NCI-H1048 (cell line): ENCODE data around the gene PRKCE.

Experiments used
- DNase-seq: peaks from one replicate; lab custom pipeline; 2025; lab: John Stamatoyannopoulos, UW

The PRKCE gene

GRCh38 chr2:45755585-45756335 is 104.3 kb downstream of the PRKCE start:
- no peak for DNase-seq

GRCh38 chr2:45758018-45758417 is 106.5 kb downstream of the PRKCE start:
- no peak for DNase-seq

- no peak for DNase-seq
These were observed 107.9 kb downstream of the PRKCE start for GRCh38 chr2:45759310-45759851.

GRCh38 chr2:45761635-45762034 is 110.2 kb downstream of the PRKCE start:
- no peak for DNase-seq

- DNase-seq, result no peak
These were observed 111.8 kb downstream of the PRKCE start for GRCh38 chr2:45763255-45763654.

- no peak for DNase-seq
These were observed 112.3 kb downstream of the PRKCE start for GRCh38 chr2:45763797-45764196.

GRCh38 chr2:45765007-45765727 is 113.7 kb downstream of the PRKCE start:
- no peak for DNase-seq

GRCh38 chr2:45765728-45766254 is 114.3 kb downstream of the PRKCE start:
- no peak for DNase-seq

GRCh38 chr2:45768208-45768607 is 116.7 kb downstream of the PRKCE start:
- no peak for DNase-seq

- DNase-seq, result no peak
These were observed 117.6 kb downstream of the PRKCE start for GRCh38 chr2:45769056-45769455.

- no peak for DNase-seq
These were observed 118.5 kb downstream of the PRKCE start for GRCh38 chr2:45769854-45770576.

GRCh38 chr2:45770811-45771210 is 119.3 kb downstream of the PRKCE start:
- DNase-seq, result no peak

- DNase-seq, result no peak
These were observed 119.8 kb downstream of the PRKCE start for GRCh38 chr2:45771261-45771660.

GRCh38 chr2:45772038-45772437 is 120.6 kb downstream of the PRKCE start:
- DNase-seq, result no peak

- DNase-seq, result no peak
These were observed 122.4 kb downstream of the PRKCE start for GRCh38 chr2:45773909-45774308.

- no peak for DNase-seq
These were observed 123.3 kb downstream of the PRKCE start for GRCh38 chr2:45774688-45775244.

- no peak for DNase-seq
These were observed 124.9 kb downstream of the PRKCE start for GRCh38 chr2:45776160-45776955.

- DNase-seq, result no peak
These were observed 126.7 kb downstream of the PRKCE start for GRCh38 chr2:45777996-45778719.

- DNase-seq, result peak; percentile 65
These were observed 127.3 kb downstream of the PRKCE start for GRCh38 chr2:45778720-45779171.
